Mesendoderm (in vitro differentiated cells): ENCODE data around the gene SLC13A1.

Experiments used
- DNase-seq: peaks from one replicate; pipeline ENCODE4 v3.0.0; 2013
- H2AK5ac ChIP-seq: 2 replicates; pipeline ENCODE4 v1.6.1; 2013; ENCODE audit warnings: low read length, inconsistent platforms
- H2BK120ac ChIP-seq: 2 replicates; pipeline ENCODE4 v1.6.1; 2013; ENCODE audit warnings: low read depth, mild to moderate bottlenecking, low read length, moderate library complexity, mixed read lengths
- H2BK15ac ChIP-seq: replicated peaks from 2 replicates; pipeline ENCODE4 v1.6.1; 2013; ENCODE audit warnings: low read depth, mild to moderate bottlenecking, moderate library complexity
- H2BK5ac ChIP-seq: 2 replicates; pipeline ENCODE4 v1.6.1; 2013; ENCODE audit warnings: low read length, inconsistent platforms
- H3K18ac ChIP-seq: 2 replicates; pipeline ENCODE4 v1.6.1; 2013; ENCODE audit warnings: mild to moderate bottlenecking, low read length, mixed read lengths
- H3K23ac ChIP-seq: one replicate; pipeline ENCODE4 v1.6.1; 2013; ENCODE audit warnings: low read length
- H3K27ac ChIP-seq: 2 replicates; pipeline ENCODE4 v1.5.1; 2013; ENCODE audit warnings: low read depth, mild to moderate bottlenecking, inconsistent platforms, low read length, moderate library complexity
- H3K27me3 ChIP-seq: 2 replicates; pipeline ENCODE4 v1.6.1; 2013; ENCODE audit warnings: low read length, control low read depth, mild to moderate bottlenecking, inconsistent platforms; ENCODE audit not compliant: insufficient read depth, poor library complexity
- H3K36me3 ChIP-seq: 2 replicates; pipeline ENCODE4 v1.6.1; 2013; ENCODE audit warnings: low read length, inconsistent platforms; ENCODE audit not compliant: control insufficient read depth, insufficient read depth
- H3K4ac ChIP-seq: one replicate; pipeline ENCODE4 v1.6.1; 2013; ENCODE audit warnings: low read depth, mild to moderate bottlenecking, low read length, moderate library complexity
- H3K4me1 ChIP-seq: 2 replicates; pipeline ENCODE4 v1.6.1; 2013; ENCODE audit warnings: low read depth, low read length, inconsistent platforms; ENCODE audit not compliant: control insufficient read depth
- H3K4me2 ChIP-seq: 2 replicates; pipeline ENCODE4 v1.6.1; 2013; ENCODE audit warnings: low read length
- H3K4me3 ChIP-seq: 2 replicates; pipeline ENCODE4 v1.5.1; 2013; ENCODE audit warnings: mild to moderate bottlenecking, low read length
- H3K56ac ChIP-seq: one replicate; pipeline ENCODE4 v1.6.1; 2013; ENCODE audit warnings: low read length
- H3K79me1 ChIP-seq: 2 replicates; pipeline ENCODE4 v1.6.1; 2013; ENCODE audit warnings: low read length, inconsistent platforms
- H3K79me2 ChIP-seq: 2 replicates; pipeline ENCODE4 v1.6.1; 2013; ENCODE audit warnings: mild to moderate bottlenecking, low read length; ENCODE audit not compliant: control insufficient read depth, insufficient read depth
- H3K9ac ChIP-seq: 2 replicates; pipeline ENCODE4 v1.6.1; 2013; ENCODE audit warnings: low read length, inconsistent platforms
- H4K5ac ChIP-seq: one replicate; pipeline ENCODE4 v1.6.1; 2013; ENCODE audit warnings: low read length
- H4K8ac ChIP-seq: one replicate; pipeline ENCODE4 v1.6.1; 2013; ENCODE audit warnings: low read depth, mild to moderate bottlenecking, control low read depth, low read length, moderate library complexity
- WGBS: extraction: QIAGEN DNeasy Blood & Tissue Kit; methylation state at CpG from one replicate; pipeline ENCODE4 v1.1.7; 2013; ENCODE audit warnings: low lambda C conversion rate, missing lambda C conversion rate; ENCODE audit not compliant: insufficient coverage; ENCODE audit errors: extremely low coverage; 5-methylcytosine and 5-hydroxymethylcytosine counted together

SLC13A1 gene

GRCh38 chr7:123191132-123191531 is 8.6 kb downstream of the SLC13A1 start:
- WGBS, result no CpG with 5 or more reads among the region's 1 CpG
- Histone ChIP-seq H3K4me3 (no peak overlapping the region), H4K5ac (no peak overlapping the region), H3K4me2 (no peak overlapping the region), H3K9ac (no peak overlapping the region), H3K27ac (no peak overlapping the region), H2BK5ac (no peak overlapping the region), H4K8ac (no peak overlapping the region), H3K56ac (no peak overlapping the region), H2AK5ac (no peak overlapping the region), H3K79me2 (no peaks in the 10 kb centered on the region), H3K4ac (no peak overlapping the region), H3K18ac (no peak overlapping the region), H2BK15ac (no peak overlapping the region), H3K36me3 (no peaks in the 10 kb centered on the region), H2BK120ac (no peak overlapping the region), H3K23ac (no peak overlapping the region), H3K4me1 (no peaks in the 10 kb centered on the region), H3K27me3 (no peaks in the 10 kb centered on the region), H3K79me1 (no peaks in the 10 kb centered on the region)
- no peak for DNase-seq

- no peaks in the 10 kb centered on the region for H3K36me3 ChIP-seq
- no peak for DNase-seq
These were observed 9.5 kb downstream of the SLC13A1 start for GRCh38 chr7:123190109-123190831.

GRCh38 chr7:123185756-123186155 is 14.0 kb downstream of the SLC13A1 start:
- Histone ChIP-seq H2BK120ac (no peak overlapping the region), H4K8ac (no peak overlapping the region)

More at GRCh38 chr7:123190109-123190831, 9.5 kb downstream of the SLC13A1 start:
- H3K4me1 ChIP-seq, result no peaks in the 10 kb centered on the region
- H3K27ac ChIP-seq, result no peak overlapping the region
- H3K23ac ChIP-seq, result no peak overlapping the region
- no peak overlapping the region for H3K56ac ChIP-seq
- H3K79me1 ChIP-seq, result no peaks in the 10 kb centered on the region
- H3K4me3 ChIP-seq, result no peak overlapping the region
- no peaks in the 10 kb centered on the region for H3K79me2 ChIP-seq
- no peak overlapping the region for H4K5ac ChIP-seq
- no peak overlapping the region for H2BK120ac ChIP-seq
- H2BK5ac ChIP-seq, result no peak overlapping the region
- no peak overlapping the region for H2AK5ac ChIP-seq
- H3K4me2 ChIP-seq, result no peak overlapping the region
- H2BK15ac ChIP-seq, result no peak overlapping the region
- no peak overlapping the region for H4K8ac ChIP-seq
- no CpG with 5 or more reads among the region's 2 CpGs for WGBS
- no peak overlapping the region for H3K9ac ChIP-seq
- no peak overlapping the region for H3K4ac ChIP-seq
- no peaks in the 10 kb centered on the region for H3K27me3 ChIP-seq
- no peak overlapping the region for H3K18ac ChIP-seq

GRCh38 chr7:123184271-123184670 is 15.5 kb downstream of the SLC13A1 start:
- Histone ChIP-seq H4K8ac (no peak overlapping the region), H4K5ac (no peak overlapping the region), H3K9ac (no peak overlapping the region), H3K18ac (no peak overlapping the region), H2AK5ac (no peak overlapping the region), H2BK120ac (no peak overlapping the region), H3K79me2 (no peaks in the 10 kb centered on the region), H3K4me2 (no peak overlapping the region), H3K4ac (no peak overlapping the region), H3K27me3 (no peaks in the 10 kb centered on the region), H2BK15ac (no peak overlapping the region), H3K79me1 (no peaks in the 10 kb centered on the region), H3K4me3 (no peak overlapping the region), H3K56ac (no peak overlapping the region), H3K4me1 (no peaks in the 10 kb centered on the region), H2BK5ac (no peak overlapping the region), H3K23ac (no peak overlapping the region), H3K36me3 (no peaks in the 10 kb centered on the region), H3K27ac (no peak overlapping the region)
- no peak for DNase-seq

More at GRCh38 chr7:123185756-123186155, 14.0 kb downstream of the SLC13A1 start:
- Histone ChIP-seq H3K79me2 (no peaks in the 10 kb centered on the region), H3K27me3 (no peaks in the 10 kb centered on the region), H3K4me1 (no peaks in the 10 kb centered on the region), H3K4ac (no peak overlapping the region), H3K56ac (no peak overlapping the region), H2AK5ac (no peak overlapping the region), H4K5ac (no peak overlapping the region), H3K36me3 (no peaks in the 10 kb centered on the region), H3K4me3 (no peak overlapping the region), H3K9ac (no peak overlapping the region), H3K18ac (no peak overlapping the region), H2BK15ac (no peak overlapping the region), H3K79me1 (no peaks in the 10 kb centered on the region), H2BK5ac (no peak overlapping the region), H3K27ac (no peak overlapping the region), H3K23ac (no peak overlapping the region), H3K4me2 (no peak overlapping the region)
- peak; percentile 28 for DNase-seq
- no CpG with 5 or more reads among the region's 3 CpGs for WGBS

- DNase-seq, result no peak
- Histone ChIP-seq H3K4me2 (no peak overlapping the region), H3K56ac (no peak overlapping the region), H3K18ac (no peak overlapping the region), H2BK5ac (no peak overlapping the region), H3K4ac (no peak overlapping the region), H3K4me1 (no peaks in the 10 kb centered on the region), H3K79me2 (no peaks in the 10 kb centered on the region), H3K27ac (no peak overlapping the region), H3K23ac (no peak overlapping the region), H4K5ac (no peak overlapping the region), H3K36me3 (no peaks in the 10 kb centered on the region), H3K4me3 (no peak overlapping the region), H2BK15ac (no peak overlapping the region), H2BK120ac (no peak overlapping the region), H3K27me3 (no peaks in the 10 kb centered on the region), H2AK5ac (no peak overlapping the region), H3K79me1 (no peaks in the 10 kb centered on the region), H3K9ac (no peak overlapping the region), H4K8ac (no peak overlapping the region)
- no CpG with 5 or more reads among the region's 2 CpGs for WGBS
These were observed 16.3 kb downstream of the SLC13A1 start for GRCh38 chr7:123183431-123183830.

GRCh38 chr7:123177442-123177841 is 22.3 kb downstream of the SLC13A1 start:
- Histone ChIP-seq H3K4me3 (no peak overlapping the region), H4K5ac (no peak overlapping the region)

More at GRCh38 chr7:123177442-123177841, 22.3 kb downstream of the SLC13A1 start:
- Histone ChIP-seq H3K79me2 (no peaks in the 10 kb centered on the region), H3K9ac (no peak overlapping the region), H2AK5ac (no peak overlapping the region), H2BK15ac (no peak overlapping the region), H2BK5ac (no peak overlapping the region), H3K4me1 (no peaks in the 10 kb centered on the region), H3K36me3 (no peaks in the 10 kb centered on the region), H3K79me1 (no peaks in the 10 kb centered on the region), H3K4ac (no peak overlapping the region), H3K23ac (no peak overlapping the region), H2BK120ac (no peak overlapping the region), H3K27me3 (no peaks in the 10 kb centered on the region), H3K18ac (no peak overlapping the region), H3K4me2 (no peak overlapping the region), H3K56ac (no peak overlapping the region), H3K27ac (no peak overlapping the region), H4K8ac (no peak overlapping the region)
- no peak for DNase-seq
